GM12801 (cell line): ENCODE results near the gene EGFR.

Experiments
- CTCF ChIP-seq: IDR thresholded peaks from one replicate; pipeline ENCODE4 v1.5.1; 2011; ENCODE audit warnings: control low read depth; ENCODE audit not compliant: insufficient read length; ENCODE audit errors: extremely low read depth

EGFR gene

GRCh38 chr7:55241958-55242357, 223.1 kb downstream of the EGFR start:
- no peak for TF ChIP-seq CTCF

GRCh38 chr7:55242613-55243012, 223.8 kb downstream of the EGFR start:
- TF ChIP-seq CTCF: no peak

- no peak for TF ChIP-seq CTCF
Measured at GRCh38 chr7:55244006-55244745, 225.4 kb downstream of the EGFR start.

GRCh38 chr7:55245271-55245723, 226.5 kb downstream of the EGFR start:
- no peak for TF ChIP-seq CTCF

- no peak for TF ChIP-seq CTCF
Measured at GRCh38 chr7:55246171-55246570, 227.4 kb downstream of the EGFR start.

GRCh38 chr7:55247428-55247827, 228.6 kb downstream of the EGFR start:
- TF ChIP-seq CTCF: no peak

- no peak for TF ChIP-seq CTCF
Measured at GRCh38 chr7:55248526-55248925, 229.7 kb downstream of the EGFR start.
